Stimulated activated effector memory CD8-positive, alpha-beta T cell treated with anti-CD3 and anti-CD28 coated beads, Interleukin-12 subunit alpha, Interleukin-12 subunit beta, amount 100 ng/mL, for 72 hours (primary cell): Measurements from ENCODE around the gene PTGES.
"Not testable (repeated sequence)": the region's sequence is repeated elsewhere in the genome, so short reads cannot be mapped to it uniquely, and the experiment has no call there.

Experiments
- ATAC-seq: fragments of 150-1000 bp; cut with Tn5 transposase; 2 replicates; pipeline ENCODE4 v1.10.0; 2021
- DNase-seq, 2 donors: peaks; one replicate each; pipeline ENCODE4 v3.0.0; 2021 to 2022; ENCODE audit warnings: low spot score in 2 of 2
- H3K27ac Mint-ChIP-seq: one replicate; pipeline ENCODE4 v1.8.0; 2022; ENCODE audit warnings: mild to moderate bottlenecking, mixed read lengths
- H3K36me3 Mint-ChIP-seq: one replicate; pipeline ENCODE4 v1.8.0; 2022; ENCODE audit warnings: mild to moderate bottlenecking, mixed read lengths
- H3K4me1 Mint-ChIP-seq: one replicate; pipeline ENCODE4 v1.8.0; 2022; ENCODE audit warnings: mixed read lengths
- H3K4me3 Mint-ChIP-seq: one replicate; pipeline ENCODE4 v1.8.0; 2022; ENCODE audit warnings: mild to moderate bottlenecking, mixed read lengths
- H3K9me3 Mint-ChIP-seq: one replicate; pipeline ENCODE4 v1.8.0; 2022; ENCODE audit warnings: mixed read lengths

The PTGES gene

DNA sequence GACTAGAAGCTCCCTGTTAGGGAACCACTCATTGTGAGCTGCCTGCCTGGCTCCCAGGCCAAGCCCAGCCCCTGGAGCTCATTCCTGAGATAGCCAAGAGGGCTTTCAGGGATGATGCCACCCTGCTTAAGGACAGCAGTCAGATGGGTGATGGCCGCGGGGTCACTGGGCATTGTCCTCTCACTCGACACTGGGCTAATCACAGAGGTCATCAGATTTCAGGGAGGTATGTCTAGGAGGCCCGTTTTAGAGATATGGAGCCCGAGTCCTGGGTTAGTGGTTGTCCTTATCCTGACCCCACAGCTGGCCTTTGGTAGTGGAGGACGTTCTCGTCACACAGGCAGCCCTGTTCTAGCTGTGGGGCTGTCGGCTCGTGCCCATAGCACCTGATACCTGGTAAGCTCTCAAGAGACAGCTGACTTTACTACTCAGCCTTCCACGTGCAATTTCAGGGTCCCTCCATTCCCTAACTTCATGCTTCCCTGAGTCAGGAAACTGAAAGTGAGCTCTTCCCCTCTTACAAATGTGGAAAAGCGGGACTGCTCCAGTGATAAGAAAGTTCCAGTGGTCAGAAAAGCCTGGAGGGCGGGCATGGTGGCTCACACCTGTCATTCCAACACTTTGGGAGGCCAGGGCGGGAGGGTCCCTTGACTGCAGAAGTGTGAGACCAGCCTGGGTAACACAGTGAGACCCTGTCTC is 7.1 kb upstream of the PTGES start:
- Mint-ChIP-seq H3K4me1 (no peaks in the 10 kb centered on the region), H3K27ac (peak overlapping the region; percentile 58), H3K9me3 (no peaks in the 10 kb centered on the region), H3K4me3 (no peak overlapping the region), H3K36me3 (no peaks in the 10 kb centered on the region)
- DNase-seq (no peak), ATAC-seq (no peak)

DNA sequence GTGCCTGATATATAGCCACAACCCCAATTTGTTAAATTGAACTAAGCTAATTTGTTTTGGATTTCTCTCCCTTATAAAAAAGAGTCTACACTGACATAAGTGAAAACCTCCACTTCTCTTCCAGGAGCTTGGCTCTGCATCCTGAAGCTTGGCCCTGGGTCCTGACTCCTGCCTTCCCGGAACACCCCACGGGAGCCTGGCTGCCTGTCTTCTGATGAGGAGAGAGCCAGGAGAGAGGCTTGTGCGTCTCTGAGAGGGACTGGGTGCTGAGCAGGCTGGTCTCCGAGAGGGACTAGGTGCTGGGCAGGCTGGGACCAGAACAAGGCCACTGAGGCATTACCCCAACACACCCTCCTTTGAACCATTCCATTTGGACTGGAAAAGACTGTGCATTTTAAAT is 6.5 kb upstream of the PTGES start:
- DNase-seq: no peak
- Mint-ChIP-seq H3K9me3 (no peaks in the 10 kb centered on the region), H3K4me1 (no peaks in the 10 kb centered on the region), H3K36me3 (no peaks in the 10 kb centered on the region), H3K4me3 (no peak overlapping the region), H3K27ac (peak overlapping the region; percentile 58)
- no peak for ATAC-seq

DNA sequence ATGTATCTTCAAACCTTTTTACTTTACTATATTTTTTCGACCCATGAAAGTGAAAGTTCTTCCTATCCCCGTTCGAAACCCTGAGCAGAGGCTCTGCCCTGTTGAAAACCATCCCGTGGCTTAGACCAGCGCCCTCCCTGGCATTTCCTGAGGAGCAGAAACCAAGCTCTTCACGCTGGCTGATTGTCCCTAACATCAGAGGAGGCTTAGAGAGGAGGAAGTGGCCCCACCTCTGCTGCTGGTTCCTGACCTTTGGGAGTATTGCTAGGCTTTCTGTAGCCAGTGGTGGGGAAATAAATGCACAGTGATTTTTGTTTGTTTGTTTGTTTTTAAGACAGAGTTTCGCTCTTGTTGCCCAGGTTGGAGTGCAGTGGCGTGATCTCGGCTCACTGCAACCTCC is 4.2 kb upstream of the PTGES start:
- DNase-seq (no peak), ATAC-seq (no peak)
- H3K27ac Mint-ChIP-seq: no peak overlapping the region
- no peaks in the 10 kb centered on the region for H3K9me3 Mint-ChIP-seq
- H3K4me3 Mint-ChIP-seq: no peak overlapping the region
- H3K36me3 Mint-ChIP-seq: no peaks in the 10 kb centered on the region
- H3K4me1 Mint-ChIP-seq: peaks cover 11% of the 10 kb centered on the region

DNA sequence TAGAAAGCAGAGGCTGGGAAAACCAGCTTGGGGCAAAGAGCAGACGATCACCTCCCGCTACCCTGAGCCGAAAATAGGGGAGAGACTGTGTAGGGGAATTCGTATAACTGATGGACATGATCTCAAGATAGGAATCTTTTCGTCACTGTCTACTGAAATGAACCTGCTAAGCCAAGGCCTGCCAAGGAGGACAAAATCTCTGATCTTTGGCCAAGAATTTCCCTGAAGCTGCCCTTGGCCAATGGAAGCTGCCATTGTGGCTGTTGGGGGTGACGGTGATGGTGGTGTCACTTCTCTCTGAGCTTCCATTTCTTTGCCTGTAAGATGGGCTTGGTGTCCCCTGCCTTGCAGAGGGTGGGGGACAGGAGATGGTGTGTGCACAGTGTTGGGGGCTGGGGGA is 3.3 kb upstream of the PTGES start:
- Mint-ChIP-seq H3K4me1 (peaks cover 11% of the 10 kb centered on the region), H3K9me3 (no peaks in the 10 kb centered on the region)

DNA sequence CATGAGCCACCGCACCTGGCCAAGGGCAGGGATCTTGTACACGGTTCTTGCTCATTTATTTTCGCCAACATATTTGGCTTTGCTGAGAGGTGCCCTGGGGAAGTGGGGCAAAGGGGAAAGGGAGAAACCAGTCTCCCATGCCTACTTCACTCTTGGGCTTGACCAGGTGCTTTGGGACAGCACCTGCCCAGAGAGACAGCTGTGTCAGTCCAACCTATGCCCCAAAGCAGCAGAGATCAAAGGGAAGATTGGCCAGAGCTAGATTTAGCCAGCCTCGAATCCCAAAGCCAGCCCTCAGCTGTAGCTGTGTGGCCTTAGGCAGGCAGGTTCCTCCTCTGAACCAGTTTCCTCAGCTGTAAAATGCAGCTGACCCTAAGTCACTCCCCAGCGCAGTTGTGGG is 2.3 kb upstream of the PTGES start:
- ATAC-seq: no peak
- Mint-ChIP-seq H3K4me3 (no peak overlapping the region), H3K4me1 (peaks cover 11% of the 10 kb centered on the region), H3K9me3 (no peaks in the 10 kb centered on the region), H3K27ac (no peak overlapping the region), H3K36me3 (no peaks in the 10 kb centered on the region)
- no peak for DNase-seq

More for the DNA sequence above, 3.3 kb upstream of the PTGES start:
- DNase-seq (no peak), ATAC-seq (no peak)
- no peaks in the 10 kb centered on the region for H3K36me3 Mint-ChIP-seq
- no peak overlapping the region for H3K4me3 Mint-ChIP-seq
- no peak overlapping the region for H3K27ac Mint-ChIP-seq

DNA sequence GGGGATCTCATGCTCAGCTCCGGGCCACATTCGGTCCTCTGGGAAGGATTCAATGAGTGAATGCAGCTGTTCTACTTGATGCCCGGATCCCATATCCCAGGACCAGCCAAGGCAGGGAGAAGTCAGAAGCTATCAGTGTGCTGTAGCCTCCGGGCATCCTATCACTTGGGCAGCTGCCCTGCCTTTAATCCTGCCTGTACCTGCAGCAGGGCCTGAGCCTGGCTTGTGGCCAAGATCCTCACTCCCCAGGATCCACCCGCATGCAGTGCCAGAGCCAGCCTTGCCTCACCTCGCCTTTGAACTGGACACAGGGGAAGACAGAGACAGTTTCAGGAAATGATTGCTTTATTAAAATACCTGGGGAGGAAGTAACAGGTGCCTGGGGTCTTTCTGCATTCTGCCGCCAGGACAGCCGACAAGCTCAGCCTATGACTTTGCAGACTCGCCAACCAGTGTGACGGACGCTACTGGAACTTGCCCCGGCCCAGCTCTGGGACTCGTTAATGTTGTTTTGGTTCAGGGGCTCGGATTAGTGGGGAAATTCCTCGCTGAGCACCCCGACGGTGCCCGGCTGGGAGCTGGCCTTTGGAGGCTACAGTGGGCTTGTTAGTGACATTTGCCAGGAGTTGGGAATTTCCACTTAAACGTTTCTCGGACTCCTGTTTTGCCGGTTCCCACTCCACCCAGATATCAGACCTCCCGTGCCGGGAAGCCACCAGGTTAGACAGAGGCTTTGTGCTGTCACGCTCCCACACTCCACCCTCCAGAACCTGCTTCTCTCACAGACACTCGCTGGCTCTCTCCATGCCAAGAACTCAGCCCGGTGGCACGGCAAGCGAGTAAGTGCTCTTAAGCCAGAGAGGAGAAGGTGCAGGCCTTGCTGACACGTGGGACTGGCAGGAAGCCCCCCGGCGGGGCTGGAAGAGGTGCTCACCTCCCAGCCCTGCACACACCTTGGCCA is 721 bp downstream of the PTGES start:
- ATAC-seq (no peak), DNase-seq (no peak)
- no peak overlapping the region for H3K27ac Mint-ChIP-seq
- peak overlapping the region; percentile 42 for H3K4me3 Mint-ChIP-seq
- no peaks in the 10 kb centered on the region for H3K9me3 Mint-ChIP-seq
- H3K36me3 Mint-ChIP-seq: no peaks in the 10 kb centered on the region
- H3K4me1 Mint-ChIP-seq: peaks cover 11% of the 10 kb centered on the region

DNA sequence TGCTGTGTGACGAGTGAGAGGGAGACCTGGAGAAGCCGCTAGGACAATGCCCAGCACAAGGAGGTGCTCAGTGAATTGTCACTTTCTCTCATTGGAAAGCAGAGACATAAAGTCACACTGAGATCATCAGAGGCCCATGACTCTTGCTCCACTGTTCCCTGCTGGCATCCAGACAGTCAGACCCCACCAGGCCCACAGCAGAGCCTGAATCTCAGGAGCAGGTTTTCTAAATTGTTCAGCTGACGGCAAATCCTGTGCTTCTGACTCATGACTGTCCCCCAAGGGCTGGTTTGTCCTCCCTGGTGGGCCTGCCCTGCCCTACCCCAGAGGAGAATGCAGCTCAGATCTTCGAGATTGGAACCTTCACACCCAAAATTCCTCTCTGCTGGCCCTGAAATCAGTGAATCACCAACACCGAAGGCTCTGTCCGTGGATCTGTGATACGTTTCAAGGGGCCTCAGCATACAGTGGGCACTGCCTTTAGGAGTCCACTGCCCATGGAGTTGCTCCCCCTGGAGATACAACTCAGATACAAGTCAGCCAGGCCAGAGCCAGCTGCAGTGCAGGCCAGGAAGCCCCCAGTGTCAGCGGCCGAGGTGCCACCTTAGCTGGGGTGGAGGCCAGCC is 2.7 kb downstream of the PTGES start:
- Mint-ChIP-seq H3K36me3 (no peaks in the 10 kb centered on the region), H3K4me3 (no peak overlapping the region), H3K4me1 (peaks cover 11% of the 10 kb centered on the region), H3K27ac (no peak overlapping the region), H3K9me3 (no peaks in the 10 kb centered on the region)
- ATAC-seq: no peak
- no peak for DNase-seq

DNA sequence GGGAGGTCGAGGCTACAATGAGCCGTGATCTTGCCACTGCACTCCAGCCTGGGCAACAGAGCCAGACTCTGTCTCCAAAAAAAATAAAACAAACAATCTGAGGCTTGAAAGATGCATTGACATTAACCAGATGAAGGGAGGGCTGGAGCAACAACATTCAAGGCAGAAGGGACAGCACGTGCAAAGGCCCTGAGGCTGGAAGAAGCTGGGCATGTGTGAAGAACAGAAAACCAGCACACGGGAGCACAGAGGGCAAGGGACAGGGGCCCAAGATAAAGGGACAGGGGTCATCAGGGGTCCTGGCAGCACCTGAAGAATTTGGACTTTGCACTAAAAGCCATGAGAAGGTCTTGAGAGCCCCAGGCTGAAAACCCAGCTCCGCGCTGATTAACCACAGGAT is 3.3 kb downstream of the PTGES start:
- Mint-ChIP-seq H3K36me3 (no peaks in the 10 kb centered on the region), H3K4me3 (no peak overlapping the region), H3K4me1 (peaks cover 11% of the 10 kb centered on the region), H3K9me3 (no peaks in the 10 kb centered on the region), H3K27ac (no peak overlapping the region)
- ATAC-seq: no peak
- no peak for DNase-seq

DNA sequence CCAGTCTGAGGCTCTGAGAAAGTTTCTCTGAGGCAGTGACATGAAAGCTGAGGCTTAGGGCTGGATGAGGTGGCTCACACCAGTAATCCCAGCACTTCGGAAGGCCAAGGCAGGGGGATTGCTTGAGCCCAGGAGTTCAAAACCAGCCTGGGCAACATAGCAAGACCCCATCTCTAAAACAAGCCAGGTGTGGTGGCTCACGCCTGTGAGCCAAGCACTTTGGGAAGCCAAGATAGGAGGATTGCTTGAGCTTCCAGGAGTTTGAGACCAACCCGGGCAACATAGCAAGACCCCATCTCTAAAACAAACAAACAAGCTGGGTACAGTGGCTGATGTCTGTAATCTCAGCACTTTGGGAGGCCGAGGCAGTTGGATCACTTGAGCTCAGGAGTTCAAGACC is 3.8 kb downstream of the PTGES start:
- ATAC-seq, H3K9me3 Mint-ChIP-seq, H3K4me3 Mint-ChIP-seq, H3K27ac Mint-ChIP-seq, H3K36me3 Mint-ChIP-seq, DNase-seq: not testable (repeated sequence)
- H3K4me1 Mint-ChIP-seq: peaks cover 11% of the 10 kb centered on the region

DNA sequence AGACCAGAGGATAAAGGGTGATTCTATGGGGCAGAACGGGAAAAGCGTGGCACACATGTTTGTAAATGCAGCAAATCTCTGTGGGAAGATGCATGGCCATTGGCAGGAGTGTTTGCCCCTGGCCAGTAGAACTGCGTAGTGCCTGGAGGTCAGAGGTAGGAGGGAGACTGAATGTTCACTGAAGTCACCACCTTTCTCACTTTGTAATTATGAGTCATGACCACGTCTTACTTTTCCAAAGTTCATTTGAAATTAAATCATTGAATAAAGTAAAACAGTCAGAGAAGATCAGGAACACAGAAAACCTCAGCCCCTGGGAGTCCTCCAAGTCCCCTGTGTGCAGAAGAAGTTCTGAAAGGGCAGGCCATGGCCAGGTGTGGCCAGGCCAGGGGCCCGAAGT is 4.6 kb downstream of the PTGES start:
- Mint-ChIP-seq H3K9me3 (no peaks in the 10 kb centered on the region), H3K27ac (no peak overlapping the region), H3K4me1 (peaks cover 8% of the 10 kb centered on the region), H3K36me3 (no peaks in the 10 kb centered on the region), H3K4me3 (no peak overlapping the region)
- DNase-seq: no peak
- ATAC-seq: no peak

DNA sequence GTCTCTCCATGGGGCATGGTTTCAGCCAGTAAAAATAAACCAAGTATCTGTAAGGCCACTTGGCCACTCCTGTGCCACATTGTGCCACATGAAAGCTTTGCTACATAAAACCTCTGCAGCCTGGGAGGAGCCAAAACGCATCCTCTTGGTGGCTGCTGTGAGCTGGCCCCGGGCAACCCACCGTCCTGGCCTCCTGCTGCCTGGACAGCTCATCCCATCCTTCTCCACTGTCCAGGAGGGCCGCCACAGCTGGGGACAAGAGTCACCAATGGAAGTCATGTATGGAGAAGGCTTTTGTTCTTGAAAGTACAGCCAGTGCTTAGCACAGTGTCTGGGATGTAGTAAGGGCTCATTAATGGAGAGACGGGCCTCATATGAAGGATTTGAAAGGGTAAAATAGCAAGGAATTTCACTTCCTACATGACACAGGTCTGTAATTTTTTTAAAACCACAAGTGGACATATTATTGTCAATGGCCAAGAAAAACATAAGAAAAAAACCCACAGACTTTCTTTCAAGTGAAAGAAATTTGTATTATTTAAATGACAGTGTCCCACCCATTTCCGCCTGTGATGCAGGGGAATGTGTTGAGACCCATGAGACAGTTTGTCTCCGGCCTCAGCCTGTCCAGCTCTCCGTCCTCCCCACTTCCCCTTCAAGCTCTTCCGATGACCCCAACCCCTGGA is 6.6 kb downstream of the PTGES start:
- no peaks in the 10 kb centered on the region for H3K4me1 Mint-ChIP-seq
- no peak overlapping the region for H3K27ac Mint-ChIP-seq
- H3K36me3 Mint-ChIP-seq: no peaks in the 10 kb centered on the region
- no peak for DNase-seq
- no peak overlapping the region for H3K4me3 Mint-ChIP-seq
- ATAC-seq: no peak
- H3K9me3 Mint-ChIP-seq: no peaks in the 10 kb centered on the region

DNA sequence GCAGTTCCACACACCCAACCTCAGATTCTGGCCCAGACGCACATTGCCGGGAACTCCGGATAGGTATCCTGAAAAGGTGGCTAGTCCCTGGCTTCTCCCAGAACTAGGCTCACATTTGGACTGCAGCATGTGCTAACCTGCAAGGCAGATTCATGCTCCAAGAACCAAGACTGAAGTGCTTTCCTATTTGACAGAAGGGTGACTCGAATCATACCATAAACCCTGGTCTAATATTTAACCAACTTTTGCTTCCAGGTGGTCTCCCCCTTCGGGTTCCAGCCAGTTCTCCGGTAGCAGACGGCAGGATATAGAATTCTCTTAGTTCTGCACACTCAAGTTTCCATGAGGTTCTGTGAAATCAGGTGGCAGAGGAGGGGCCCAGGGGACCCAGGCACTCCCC is 7.6 kb downstream of the PTGES start:
- H3K36me3 Mint-ChIP-seq: no peaks in the 10 kb centered on the region
- no peak overlapping the region for H3K4me3 Mint-ChIP-seq
- no peaks in the 10 kb centered on the region for H3K9me3 Mint-ChIP-seq
- no peak for ATAC-seq
- H3K27ac Mint-ChIP-seq: no peak overlapping the region
- no peaks in the 10 kb centered on the region for H3K4me1 Mint-ChIP-seq
- DNase-seq: no peak

DNA sequence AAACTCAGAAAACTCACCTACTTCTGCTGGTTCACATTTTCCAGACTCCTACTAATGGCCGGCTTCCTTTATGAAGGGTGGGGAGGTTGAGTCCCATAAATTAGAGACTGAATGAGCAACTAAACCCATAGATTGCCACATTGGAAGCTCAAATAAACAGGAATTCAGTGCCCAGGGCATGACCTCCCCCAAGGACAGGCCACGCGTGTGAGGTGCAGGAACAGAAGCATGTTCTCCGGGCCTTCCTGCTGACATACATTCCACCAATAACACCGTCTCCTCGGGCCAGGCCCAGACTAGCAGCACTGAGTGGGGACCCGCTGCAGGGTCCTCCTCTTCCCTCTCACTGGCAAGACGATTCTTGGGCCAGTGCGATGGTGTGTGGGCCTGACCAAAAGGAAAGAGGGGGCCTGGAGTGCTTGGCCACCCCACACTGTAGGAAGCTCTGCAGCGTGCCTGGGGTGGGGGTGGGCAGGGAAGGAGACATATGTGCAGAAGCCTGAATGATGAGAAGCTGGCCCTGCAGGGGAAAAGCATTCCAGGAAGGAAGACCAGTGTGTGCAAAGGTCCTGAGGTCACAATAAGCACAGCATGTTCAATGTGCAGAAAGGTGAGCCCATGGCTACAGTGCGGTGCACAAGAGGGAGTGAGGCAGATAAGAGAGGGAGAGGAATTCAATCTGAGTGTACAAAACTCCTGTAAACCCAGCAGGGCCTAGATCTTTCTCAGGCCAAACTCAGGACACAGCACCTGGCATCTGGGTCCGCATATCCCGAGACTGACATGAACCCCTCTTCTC is 12.0 kb downstream of the PTGES start:
- no peak overlapping the region for H3K27ac Mint-ChIP-seq
- H3K4me3 Mint-ChIP-seq: no peak overlapping the region
- ATAC-seq (no peak), DNase-seq (no peak)
- H3K9me3 Mint-ChIP-seq: no peaks in the 10 kb centered on the region
- H3K36me3 Mint-ChIP-seq: no peaks in the 10 kb centered on the region
- H3K4me1 Mint-ChIP-seq: peaks cover 8% of the 10 kb centered on the region

DNA sequence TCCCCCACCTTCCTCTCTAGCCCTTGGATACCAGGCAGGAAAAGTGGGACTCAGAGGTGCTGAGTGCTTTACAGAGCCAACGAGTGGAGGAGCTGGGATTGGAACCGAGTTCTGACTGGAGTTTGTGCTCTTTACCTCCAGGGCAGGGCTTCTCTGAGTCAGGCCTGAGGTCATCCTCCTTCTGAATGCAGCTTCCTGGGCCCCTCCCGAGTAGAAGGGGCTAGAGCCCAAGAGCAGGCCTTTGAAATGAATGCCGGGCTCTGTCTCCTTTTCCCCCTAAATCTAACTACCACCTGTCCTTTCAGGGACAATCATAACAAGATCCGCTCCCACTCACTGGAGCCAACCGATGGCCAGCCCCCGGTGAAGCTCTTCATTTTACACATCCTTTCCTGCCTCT is 12.7 kb downstream of the PTGES start:
- H3K4me3 Mint-ChIP-seq: no peak overlapping the region

More for the DNA sequence above, 12.7 kb downstream of the PTGES start:
- Mint-ChIP-seq H3K27ac (no peak overlapping the region), H3K9me3 (no peaks in the 10 kb centered on the region), H3K36me3 (no peaks in the 10 kb centered on the region), H3K4me1 (peaks cover 8% of the 10 kb centered on the region)
- DNase-seq (no peak), ATAC-seq (no peak)
